MCF 10A (cell line): ENCODE results near the gene DENND2C. TPM values are rescaled to one million over a fixed set of nuclear protein-coding genes. Genes with fewer than 3 reads are reported as not detected.

Source experiments
- BruUV-seq: library from RNA; stranded (reverse); fragments of 400-500 nt; replicated peaks from 2 replicates; lab custom pipeline; 2021; lab: Mats Ljungman, UMichigan
- CTCF ChIA-PET: fragments of 300-600 bp; sonication (Branson Sonifier 250); formaldehyde crosslinking; extraction: SDS; loops from one replicate; lab custom pipeline; 2021; ENCODE audit warnings: antibody characterized with exemption, inconsistent platforms; lab: Yijun Ruan, JAX
- POLR2A ChIA-PET: fragments of 300-600, 350-650 bp; sonication (Branson Sonifier 250); formaldehyde crosslinking; extraction: SDS; loops from one replicate; lab custom pipeline; 2020; ENCODE audit warnings: antibody characterized with exemption, inconsistent platforms; lab: Yijun Ruan, JAX
- DNase-seq: peaks from one replicate; pipeline ENCODE4 v3.0.0-alpha.2; 2018; ENCODE audit not compliant: unreplicated experiment
- H3K27ac Mint-ChIP-seq: one replicate; pipeline ENCODE4 v1.8.0; 2022; ENCODE audit warnings: mild to moderate bottlenecking, low read depth, mixed read lengths; ENCODE audit not compliant: unreplicated experiment
- H3K27me3 Mint-ChIP-seq: one replicate; pipeline ENCODE4 v1.8.0; 2022; ENCODE audit warnings: mixed read lengths; ENCODE audit not compliant: insufficient read depth, unreplicated experiment
- H3K36me3 Mint-ChIP-seq: one replicate; pipeline ENCODE4 v1.8.0; 2022; ENCODE audit warnings: mild to moderate bottlenecking, moderate library complexity, mixed read lengths; ENCODE audit not compliant: insufficient read depth, unreplicated experiment
- H3K4me1 Mint-ChIP-seq: one replicate; pipeline ENCODE4 v1.8.0; 2022; ENCODE audit warnings: mixed read lengths; ENCODE audit not compliant: insufficient read depth, unreplicated experiment
- H3K4me3 Mint-ChIP-seq: one replicate; pipeline ENCODE4 v1.8.0; 2022; ENCODE audit warnings: mild to moderate bottlenecking, moderate library complexity, mixed read lengths; ENCODE audit not compliant: unreplicated experiment
- H3K9me3 Mint-ChIP-seq: one replicate; pipeline ENCODE4 v1.8.0; 2022; ENCODE audit warnings: mixed read lengths; ENCODE audit not compliant: unreplicated experiment
- intact Hi-C: fragments of 100-400 bp; cut with micrococcal nuclease; formaldehyde crosslinking; loops from 2 replicates; pipeline ENCODE4 v1.14.1; 2022
- total RNA-seq: library from RNA; stranded (reverse); gene quantifications from 2 replicates; pipeline ENCODE4 v1.2.3, GENCODE V29; 2022
- TF ChIP-seq, protein P1 (sequence below): fragments of 200-600 bp; IDR thresholded peaks from one replicate; pipeline ENCODE4 v1.8.0; 2022; ENCODE audit warnings: antibody characterized with exemption, mild to moderate bottlenecking; ENCODE audit not compliant: unreplicated experiment

DENND2C gene
- total RNA-seq, 1 experiment from 2014 or later = 5.8 TPM

DNA sequence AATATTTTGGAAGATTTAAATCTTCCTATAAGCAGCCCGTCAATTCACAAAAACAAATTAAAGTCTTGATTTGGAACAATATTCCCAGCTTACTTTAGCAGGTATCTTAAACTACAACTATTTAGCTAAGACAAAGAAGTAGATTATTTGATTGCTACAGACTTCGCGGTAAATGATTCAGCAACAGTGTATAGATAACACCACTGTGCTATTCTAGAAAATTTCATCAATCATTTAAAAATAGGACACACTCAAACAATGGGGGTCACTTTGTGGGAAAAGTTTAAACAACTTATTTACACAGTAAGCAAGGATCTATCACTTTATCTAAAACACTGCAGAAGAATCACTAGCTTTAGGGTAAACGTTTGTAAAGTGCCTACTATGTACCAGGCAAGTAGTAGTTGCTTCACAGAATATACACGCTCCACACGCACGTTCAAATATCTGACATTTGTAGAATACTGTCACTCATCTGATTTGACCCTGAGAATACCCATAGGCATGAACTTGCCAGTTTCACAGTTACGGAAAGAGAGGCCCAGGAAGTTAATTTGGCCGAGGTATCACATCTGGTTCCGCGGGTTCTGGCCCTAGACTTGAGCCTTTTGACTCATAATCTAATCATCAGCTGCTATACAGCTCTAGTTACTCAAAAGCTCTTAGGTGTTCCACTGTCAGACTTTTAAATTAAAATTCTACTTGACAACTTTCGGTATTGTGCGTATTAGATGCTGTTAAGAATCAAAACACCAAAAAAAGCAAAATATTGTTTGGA, 876 bp downstream of the DENND2C start:
- peak; percentile 63 for DNase-seq
- Mint-ChIP-seq H3K27ac (peak overlapping the region; percentile 96), H3K9me3 (no peaks in the 10 kb centered on the region), H3K36me3 (no peaks in the 10 kb centered on the region), H3K4me3 (peak overlapping the region; percentile 84), H3K4me1 (peaks cover 24% of the 10 kb centered on the region), H3K27me3 (no peaks in the 10 kb centered on the region)
- intact Hi-C loops = no loop called here
- ChIA-PET POLR2A (interaction anchor here (0.6 to 6.6 kb wide), 39 partner anchors 9 to 1148 kb away, joined by 3 to 230 read pairs (median 5); partner anchors contain the start of genes AMPD1, AP4B1, BCAS2 and CSDE1), CTCF (interaction anchor here (0.7 to 2.8 kb wide), 8 partner anchors 8 to 323 kb away, joined by 3 to 14 read pairs (median 3); partner anchors contain the start of gene BCAS2)
- BruUV-seq = no TSS peak
- TF ChIP-seq, protein P1, sequence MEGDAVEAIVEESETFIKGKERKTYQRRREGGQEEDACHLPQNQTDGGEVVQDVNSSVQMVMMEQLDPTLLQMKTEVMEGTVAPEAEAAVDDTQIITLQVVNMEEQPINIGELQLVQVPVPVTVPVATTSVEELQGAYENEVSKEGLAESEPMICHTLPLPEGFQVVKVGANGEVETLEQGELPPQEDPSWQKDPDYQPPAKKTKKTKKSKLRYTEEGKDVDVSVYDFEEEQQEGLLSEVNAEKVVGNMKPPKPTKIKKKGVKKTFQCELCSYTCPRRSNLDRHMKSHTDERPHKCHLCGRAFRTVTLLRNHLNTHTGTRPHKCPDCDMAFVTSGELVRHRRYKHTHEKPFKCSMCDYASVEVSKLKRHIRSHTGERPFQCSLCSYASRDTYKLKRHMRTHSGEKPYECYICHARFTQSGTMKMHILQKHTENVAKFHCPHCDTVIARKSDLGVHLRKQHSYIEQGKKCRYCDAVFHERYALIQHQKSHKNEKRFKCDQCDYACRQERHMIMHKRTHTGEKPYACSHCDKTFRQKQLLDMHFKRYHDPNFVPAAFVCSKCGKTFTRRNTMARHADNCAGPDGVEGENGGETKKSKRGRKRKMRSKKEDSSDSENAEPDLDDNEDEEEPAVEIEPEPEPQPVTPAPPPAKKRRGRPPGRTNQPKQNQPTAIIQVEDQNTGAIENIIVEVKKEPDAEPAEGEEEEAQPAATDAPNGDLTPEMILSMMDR = no peak

DNA sequence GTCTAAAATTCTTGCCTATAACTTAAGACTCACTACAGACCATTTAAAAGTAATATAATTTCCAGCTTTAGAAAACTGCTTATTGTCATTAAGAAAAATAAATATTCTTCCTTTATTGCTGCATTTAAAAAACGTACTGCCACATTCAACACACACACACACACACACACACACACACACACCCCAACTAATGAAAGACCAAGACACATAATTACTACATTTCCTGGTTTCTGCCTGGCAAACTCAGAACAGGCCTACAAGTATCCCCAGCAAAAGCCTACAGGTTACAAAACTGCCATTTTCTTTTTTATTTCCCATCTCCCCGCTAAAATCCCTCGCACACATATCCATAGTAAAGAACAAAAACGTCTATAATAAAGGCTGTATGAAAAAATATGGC, 1.5 kb downstream of the DENND2C start:
- H3K4me1 Mint-ChIP-seq = peaks cover 24% of the 10 kb centered on the region
- no peaks in the 10 kb centered on the region for H3K27me3 Mint-ChIP-seq
- H3K4me3 Mint-ChIP-seq = peak overlapping the region; percentile 84
- no TSS peak for BruUV-seq
- CTCF ChIA-PET = interaction anchor here (0.8 to 2.8 kb wide), 6 partner anchors 43 to 158 kb away, joined by 3 to 14 read pairs (median 4); partner anchors contain the start of gene BCAS2
- peak overlapping the region; percentile 96 for H3K27ac Mint-ChIP-seq
- H3K36me3 Mint-ChIP-seq = no peaks in the 10 kb centered on the region
- POLR2A ChIA-PET = interaction anchor here (0.7 to 6.6 kb wide), 24 partner anchors 9 to 812 kb away, joined by 3 to 230 read pairs (median 7); partner anchors contain the start of genes AMPD1, BCAS2, CSDE1 and NRAS
- intact Hi-C loops = no loop called here
- no peaks in the 10 kb centered on the region for H3K9me3 Mint-ChIP-seq
- TF ChIP-seq, protein P1 = no peak
- no peak for DNase-seq

DNA sequence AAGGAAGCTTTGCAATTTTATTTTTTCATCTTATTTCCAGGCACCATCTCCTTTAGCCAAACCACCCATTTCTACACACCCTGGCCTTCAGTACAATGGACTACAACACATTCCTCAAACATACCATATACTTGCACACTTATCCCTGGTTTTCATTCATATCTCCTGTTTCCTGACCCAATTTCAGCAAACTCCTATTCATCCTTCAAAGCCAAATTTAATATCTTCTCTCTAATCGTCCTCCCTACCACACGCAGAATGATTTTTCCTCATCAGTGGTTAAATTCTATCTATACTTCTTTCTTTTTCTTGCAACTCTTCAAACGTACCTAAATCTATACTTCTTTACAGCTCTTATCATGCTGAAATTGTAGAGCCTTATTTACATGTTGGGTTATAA, 2.9 kb downstream of the DENND2C start:
- Mint-ChIP-seq H3K36me3 (no peaks in the 10 kb centered on the region), H3K27ac (no peak overlapping the region), H3K9me3 (no peaks in the 10 kb centered on the region), H3K4me3 (no peak overlapping the region), H3K27me3 (no peaks in the 10 kb centered on the region), H3K4me1 (peaks cover 24% of the 10 kb centered on the region)
- DNase-seq = no peak
- intact Hi-C loops = no loop called here
- no TSS peak for BruUV-seq
- ChIA-PET CTCF (interaction anchor here (1.1 to 2.8 kb wide), 5 partner anchors 45 to 320 kb away, joined by 3 to 14 read pairs (median 4); no protein-coding TSS in a partner anchor), POLR2A (interaction anchor here (3.5 to 6.6 kb wide), 4 partner anchors 39 to 86 kb away, joined by 12 to 230 read pairs (median 60); partner anchors contain the start of gene BCAS2)
- TF ChIP-seq, protein P1 = no peak

GRCh38 chr1:114660238-114660637, 9.6 kb downstream of the DENND2C start:
- H3K4me3 Mint-ChIP-seq = no peak overlapping the region
- no peak overlapping the region for H3K27ac Mint-ChIP-seq
- intact Hi-C loops = no loop called here
- no peaks in the 10 kb centered on the region for H3K27me3 Mint-ChIP-seq
- TF ChIP-seq, protein P1 = no peak
- H3K9me3 Mint-ChIP-seq = no peaks in the 10 kb centered on the region
- ChIA-PET CTCF (interaction anchor here (1.1 to 1.4 kb wide), 3 partner anchors 9 to 40 kb away, joined by 3 to 4 read pairs (median 4); partner anchors contain the start of gene DENND2C), POLR2A (interaction anchor here (1.2 to 1.8 kb wide), 3 partner anchors 9 to 40 kb away, joined by 3 to 19 read pairs (median 6); partner anchors contain the start of gene DENND2C)
- BruUV-seq = no TSS peak
- H3K4me1 Mint-ChIP-seq = peaks cover 11% of the 10 kb centered on the region
- DNase-seq = no peak
- peaks cover 6% of the 10 kb centered on the region for H3K36me3 Mint-ChIP-seq
